Neutrophil (primary cell): ENCODE data around the gene CDC25B.

Experiments used
- H3K27ac ChIP-seq: fragments of 200-600 bp; sonication (generic); 2 replicates; pipeline ENCODE4 v1.5.1; 2016; ENCODE audit warnings: mild to moderate bottlenecking, moderate library complexity
- H3K27me3 ChIP-seq: fragments of 200-600 bp; sonication (generic); 2 replicates; pipeline ENCODE4 v1.6.0; 2016; ENCODE audit warnings: mild to moderate bottlenecking
- H3K36me3 ChIP-seq: fragments of 200-600 bp; sonication (generic); 2 replicates; pipeline ENCODE4 v1.5.1; 2017
- H3K4me1 ChIP-seq, 2 experiments: fragments of 200-600 bp in 1 of 2; sonication (generic) in 1 of 2; 1 replicate in 1 of 2; 2 replicates in 1 of 2; pipeline versions ENCODE4 v1.5.1 to v1.6.1; 2013 to 2016; ENCODE audit warnings: low read depth in 1 of 2, low read length in 1 of 2, mild to moderate bottlenecking in 1 of 2, moderate library complexity in 1 of 2; ENCODE audit not compliant: control insufficient read depth in 1 of 2, insufficient read depth in 1 of 2
- H3K4me3 ChIP-seq, 2 experiments: fragments of 200-600 bp in 1 of 2; sonication (generic) in 1 of 2; 1 replicate in 1 of 2; 2 replicates in 1 of 2; pipeline ENCODE4 v1.5.1; 2013 to 2016; ENCODE audit warnings: low read depth in 1 of 2, low read length in 1 of 2, mild to moderate bottlenecking in 1 of 2, moderate library complexity in 1 of 2
- H3K9me3 ChIP-seq: fragments of 200-600 bp; sonication (generic); 2 replicates; pipeline ENCODE4 v1.5.1; 2016
- TF ChIP-seq, protein P1 (sequence below): fragments of 200-600 bp; sonication (generic); IDR thresholded peaks from 2 replicates; pipeline ENCODE4 v1.5.1; 2016; ENCODE audit warnings: antibody characterized with exemption

CDC25B gene

DNA sequence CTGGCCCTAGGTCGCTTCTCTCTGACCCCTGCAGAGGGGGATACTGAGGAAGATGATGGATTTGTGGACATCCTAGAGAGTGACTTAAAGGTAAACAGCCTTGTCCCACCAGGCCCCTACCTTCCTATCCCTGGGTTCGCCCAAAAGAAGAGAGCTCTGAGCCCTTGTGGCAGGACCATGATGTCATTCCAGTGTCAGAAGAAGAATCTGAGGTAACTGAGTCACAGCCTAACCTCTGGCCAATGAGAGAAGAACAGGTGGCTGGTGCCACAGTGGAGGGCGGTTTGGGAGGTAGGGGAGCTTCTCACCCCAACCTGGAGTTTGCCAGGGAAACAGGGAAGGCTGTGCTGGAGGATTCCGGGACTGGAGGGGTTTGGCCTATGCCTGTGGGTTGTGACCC, 5.2 kb downstream of the CDC25B start:
- Histone ChIP-seq H3K4me3 (no peak overlapping the region), H3K27ac (no peak overlapping the region), H3K27me3 (no peaks in the 10 kb centered on the region), H3K9me3 (no peaks in the 10 kb centered on the region), H3K36me3 (peaks cover 56% of the 10 kb centered on the region), H3K4me1 (peaks cover 10% of the 10 kb centered on the region in 2 experiments)
- TF ChIP-seq, protein P1, sequence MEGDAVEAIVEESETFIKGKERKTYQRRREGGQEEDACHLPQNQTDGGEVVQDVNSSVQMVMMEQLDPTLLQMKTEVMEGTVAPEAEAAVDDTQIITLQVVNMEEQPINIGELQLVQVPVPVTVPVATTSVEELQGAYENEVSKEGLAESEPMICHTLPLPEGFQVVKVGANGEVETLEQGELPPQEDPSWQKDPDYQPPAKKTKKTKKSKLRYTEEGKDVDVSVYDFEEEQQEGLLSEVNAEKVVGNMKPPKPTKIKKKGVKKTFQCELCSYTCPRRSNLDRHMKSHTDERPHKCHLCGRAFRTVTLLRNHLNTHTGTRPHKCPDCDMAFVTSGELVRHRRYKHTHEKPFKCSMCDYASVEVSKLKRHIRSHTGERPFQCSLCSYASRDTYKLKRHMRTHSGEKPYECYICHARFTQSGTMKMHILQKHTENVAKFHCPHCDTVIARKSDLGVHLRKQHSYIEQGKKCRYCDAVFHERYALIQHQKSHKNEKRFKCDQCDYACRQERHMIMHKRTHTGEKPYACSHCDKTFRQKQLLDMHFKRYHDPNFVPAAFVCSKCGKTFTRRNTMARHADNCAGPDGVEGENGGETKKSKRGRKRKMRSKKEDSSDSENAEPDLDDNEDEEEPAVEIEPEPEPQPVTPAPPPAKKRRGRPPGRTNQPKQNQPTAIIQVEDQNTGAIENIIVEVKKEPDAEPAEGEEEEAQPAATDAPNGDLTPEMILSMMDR = no peak

DNA sequence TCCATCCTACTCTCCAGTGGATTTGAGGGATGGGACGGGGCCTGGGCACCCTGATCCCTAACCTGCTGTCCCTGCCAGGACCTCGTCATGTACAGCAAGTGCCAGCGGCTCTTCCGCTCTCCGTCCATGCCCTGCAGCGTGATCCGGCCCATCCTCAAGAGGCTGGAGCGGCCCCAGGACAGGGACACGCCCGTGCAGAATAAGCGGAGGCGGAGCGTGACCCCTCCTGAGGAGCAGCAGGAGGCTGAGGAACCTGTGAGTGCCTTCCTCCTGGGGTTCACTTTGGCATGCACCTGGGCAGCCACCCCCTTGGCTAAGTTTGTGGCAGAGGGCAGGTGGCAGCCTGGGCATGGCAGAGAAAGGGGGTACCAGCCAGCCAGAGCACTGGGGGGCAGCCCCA, 5.7 kb downstream of the CDC25B start:
- Histone ChIP-seq H3K4me3 (no peak overlapping the region), H3K27me3 (no peaks in the 10 kb centered on the region), H3K36me3 (peaks cover 56% of the 10 kb centered on the region), H3K27ac (no peak overlapping the region), H3K4me1 (peaks cover 4 to 5% of the 10 kb centered on the region in 2 experiments), H3K9me3 (no peaks in the 10 kb centered on the region)
- TF ChIP-seq, protein P1 = no peak

DNA sequence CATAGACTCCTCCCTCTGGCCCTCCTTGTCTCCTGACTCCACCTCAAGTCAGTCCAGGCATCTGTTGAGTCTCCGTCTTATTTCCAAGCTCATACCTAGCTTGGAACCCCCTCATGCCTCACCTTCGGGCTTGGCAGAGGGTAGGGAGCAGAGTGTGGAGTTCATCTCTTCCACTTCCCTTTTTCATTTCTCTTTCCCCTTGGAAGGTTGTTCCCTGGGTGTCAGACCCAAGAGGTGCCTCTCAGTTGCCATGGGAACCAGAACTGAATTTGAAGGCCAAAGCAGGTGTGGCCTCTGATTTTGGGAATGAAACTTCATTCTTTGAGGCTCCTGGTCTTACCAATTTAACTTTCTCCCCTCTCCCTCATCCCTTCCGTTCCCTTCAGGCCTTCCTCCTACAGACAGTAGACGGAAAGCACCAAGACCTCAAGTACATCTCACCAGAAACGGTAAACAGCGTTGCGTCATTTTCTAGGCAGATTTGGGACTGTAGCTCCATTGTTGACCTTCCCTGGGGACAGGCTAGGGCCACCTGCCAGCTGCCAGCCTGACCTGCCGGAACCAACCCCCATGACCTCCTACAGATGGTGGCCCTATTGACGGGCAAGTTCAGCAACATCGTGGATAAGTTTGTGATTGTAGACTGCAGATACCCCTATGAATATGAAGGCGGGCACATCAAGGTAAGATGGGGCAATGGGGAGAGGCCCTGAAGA, 6.6 kb downstream of the CDC25B start:
- Histone ChIP-seq H3K9me3 (no peaks in the 10 kb centered on the region), H3K27ac (no peak overlapping the region), H3K4me1 (no peaks in the 10 kb centered on the region), H3K36me3 (peaks cover 56% of the 10 kb centered on the region), H3K4me3 (no peak overlapping the region), H3K27me3 (peaks cover 5% of the 10 kb centered on the region)
- TF ChIP-seq, protein P1 = no peak

DNA sequence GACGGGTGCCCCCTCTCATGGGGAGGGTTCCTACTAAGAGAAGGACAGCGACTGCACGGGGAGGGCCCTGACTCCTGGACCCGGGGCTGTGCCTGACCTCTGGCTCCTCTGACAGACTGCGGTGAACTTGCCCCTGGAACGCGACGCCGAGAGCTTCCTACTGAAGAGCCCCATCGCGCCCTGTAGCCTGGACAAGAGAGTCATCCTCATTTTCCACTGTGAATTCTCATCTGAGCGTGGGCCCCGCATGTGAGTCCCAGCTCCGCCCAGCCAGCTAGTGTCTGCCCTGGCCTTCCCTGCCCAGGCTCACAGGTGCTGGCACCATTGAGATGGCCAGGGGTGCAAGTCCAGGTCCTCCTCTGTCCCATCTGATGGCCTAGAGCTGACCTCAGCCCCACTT, 7.2 kb downstream of the CDC25B start:
- Histone ChIP-seq H3K27me3 (peaks cover 10% of the 10 kb centered on the region), H3K4me1 (no peaks in the 10 kb centered on the region), H3K4me3 (no peak overlapping the region), H3K9me3 (no peaks in the 10 kb centered on the region), H3K27ac (no peak overlapping the region), H3K36me3 (peaks cover 56% of the 10 kb centered on the region)
- TF ChIP-seq, protein P1 = no peak

DNA sequence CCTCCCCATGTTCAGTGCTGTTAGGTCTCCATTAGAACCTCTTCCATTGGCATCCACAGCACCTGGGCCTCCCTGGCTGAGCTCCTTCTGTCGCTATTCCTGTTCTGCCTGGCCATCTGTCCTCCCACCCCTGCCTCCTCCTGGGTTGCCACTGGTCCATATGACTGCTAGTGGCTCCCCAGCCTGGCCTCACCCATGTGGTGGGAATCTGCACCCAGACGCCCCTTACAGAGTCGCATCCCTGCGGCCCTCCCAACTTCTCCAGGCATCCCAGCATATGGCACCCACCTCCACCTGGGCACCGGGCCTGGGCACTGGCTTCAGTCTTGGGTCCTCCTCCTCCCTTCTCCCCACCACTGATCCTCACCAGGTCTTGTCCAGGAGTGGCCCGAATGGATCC, 7.7 kb downstream of the CDC25B start:
- H3K4me1 ChIP-seq = no peaks in the 10 kb centered on the region

More for the DNA sequence above, 7.7 kb downstream of the CDC25B start:
- peaks cover 56% of the 10 kb centered on the region for H3K36me3 ChIP-seq
- TF ChIP-seq, protein P1 = no peak
- H3K27me3 ChIP-seq = peaks cover 10% of the 10 kb centered on the region
- no peaks in the 10 kb centered on the region for H3K9me3 ChIP-seq
- H3K4me3 ChIP-seq = no peak overlapping the region
- H3K27ac ChIP-seq = no peak overlapping the region
